Measurements from ENCODE around the gene MRPS11.
"Not testable (repeated sequence)": the region's sequence is repeated elsewhere in the genome, so short reads cannot be mapped to it uniquely, and the experiment has no call there.

The MRPS11 gene

GRCh38 chr15:88518903-88519302 lies 51.4 kb downstream of the MRPS11 start:
- H3K4me1 Mint-ChIP-seq (ENCODE audit: low read depth) = no peaks in the 10 kb centered on the region
- DNase-seq (ENCODE audit: low spot score) = no peak
- no peak overlapping the region for H3K27ac Mint-ChIP-seq
- no peaks in the 10 kb centered on the region for H3K36me3 Mint-ChIP-seq (ENCODE audit: low read depth)
- H3K4me3 Mint-ChIP-seq = no peak overlapping the region
- H3K9me3 Mint-ChIP-seq = no peaks in the 10 kb centered on the region
- no peaks in the 10 kb centered on the region for H3K27me3 Mint-ChIP-seq (ENCODE audit: low read depth)

- not testable (repeated sequence) for H3K27me3 Mint-ChIP-seq (ENCODE audit: low read depth); H3K4me1 Mint-ChIP-seq (ENCODE audit: low read depth); H3K27ac Mint-ChIP-seq; H3K36me3 Mint-ChIP-seq (ENCODE audit: low read depth); H3K4me3 Mint-ChIP-seq; H3K9me3 Mint-ChIP-seq; DNase-seq (ENCODE audit: low spot score)
These were observed 56.6 kb downstream of the MRPS11 start for GRCh38 chr15:88524094-88524493.

- Mint-ChIP-seq H3K27me3 (ENCODE audit: low read depth) (no peaks in the 10 kb centered on the region), H3K36me3 (ENCODE audit: low read depth) (peaks cover 13% of the 10 kb centered on the region), H3K9me3 (no peaks in the 10 kb centered on the region), H3K4me3 (no peak overlapping the region), H3K27ac (no peak overlapping the region), H3K4me1 (ENCODE audit: low read depth) (no peaks in the 10 kb centered on the region)
- DNase-seq (ENCODE audit: low spot score) = no peak
These were observed 57.9 kb downstream of the MRPS11 start for GRCh38 chr15:88525418-88525817.

- DNase-seq (ENCODE audit: low spot score) = no peak
- peaks cover 19% of the 10 kb centered on the region for H3K36me3 Mint-ChIP-seq (ENCODE audit: low read depth)
- H3K4me1 Mint-ChIP-seq (ENCODE audit: low read depth) = no peaks in the 10 kb centered on the region
- H3K27me3 Mint-ChIP-seq (ENCODE audit: low read depth) = no peaks in the 10 kb centered on the region
- H3K4me3 Mint-ChIP-seq = no peak overlapping the region
- no peaks in the 10 kb centered on the region for H3K9me3 Mint-ChIP-seq
- no peak overlapping the region for H3K27ac Mint-ChIP-seq
These were observed 58.9 kb downstream of the MRPS11 start for GRCh38 chr15:88526247-88526879.

- Mint-ChIP-seq H3K4me1 (ENCODE audit: low read depth) (no peaks in the 10 kb centered on the region), H3K4me3 (no peak overlapping the region), H3K36me3 (ENCODE audit: low read depth) (peaks cover 19% of the 10 kb centered on the region), H3K27me3 (ENCODE audit: low read depth) (no peaks in the 10 kb centered on the region), H3K9me3 (peaks cover under 1% of the 10 kb centered on the region), H3K27ac (no peak overlapping the region)
- no peak for DNase-seq (ENCODE audit: low spot score)
These were observed 61.6 kb downstream of the MRPS11 start for GRCh38 chr15:88529021-88529630.

Data from T-helper 2 cell treated with Interferon-gamma antibody and Interleukin-4, amounts not matched to agents 5 μg/mL and 100 μg/mL, for 36 hours (primary cell).